Body of pancreas (tissue), 4 donors: Measurements from ENCODE around the gene NOL3. TPM values are rescaled to one million over a fixed set of nuclear protein-coding genes. Genes with fewer than 3 reads are reported as not detected.

Source experiments
- ATAC-seq: fragments of 150-250 bp; one replicate; pipeline ENCODE4 v1.9.1; 2016
- DNase-seq, 4 donors: peaks; one replicate each; pipeline ENCODE4 v3.0.0-alpha.2; 2019
- H3K27ac ChIP-seq, 4 donors: fragments of 200-600 bp; sonication (generic); 1 replicate in 3 of 4; 2 replicates in 1 of 4; pipeline versions ENCODE4 v1.5.1 to v1.6.1; 2016 to 2019; ENCODE audit warnings: mild to moderate bottlenecking in 1 of 4, mixed read lengths in 1 of 4, moderate library complexity in 1 of 4
- H3K27me3 ChIP-seq, 2 donors: fragments of 200-600 bp; sonication (generic); one replicate each; pipeline ENCODE4 v1.6.0; 2016; ENCODE audit warnings: mild to moderate bottlenecking in 1 of 2
- H3K36me3 ChIP-seq, 2 donors: fragments of 200-600 bp; sonication (generic); replicated peaks in 1 of 2; 2 replicates each; pipeline ENCODE4 v1.5.1; 2016; ENCODE audit warnings: low read depth in 2 of 2; ENCODE audit not compliant: insufficient read depth in 1 of 2
- H3K4me1 ChIP-seq: fragments of 200-600 bp; sonication (generic); one replicate; pipeline ENCODE4 v1.6.0; 2016
- H3K4me3 ChIP-seq, 2 donors: fragments of 200-600 bp; sonication (generic); 1 replicate in 1 of 2; 2 replicates in 1 of 2; pipeline ENCODE4 v1.5.1; 2016 to 2019
- H3K9me3 ChIP-seq, 3 donors: fragments of 200-600 bp; sonication (generic); 1 replicate in 2 of 3; 2 replicates in 1 of 3; pipeline ENCODE4 v1.5.1; 2016
- POLR2A ChIP-seq, 3 donors: fragments of 450-650 bp; IDR thresholded peaks; one replicate each; pipeline ENCODE4 v1.6.1; 2016; ENCODE audit warnings: antibody characterized with exemption in 3 of 3, mild to moderate bottlenecking in 2 of 3
- WGBS, 2 donors: methylation state at CpG; one replicate each; pipeline ENCODE4 v1.1.5; 2017; 5-methylcytosine and 5-hydroxymethylcytosine counted together
- intact Hi-C: fragments of 100-400 bp; cut with DNase I; formaldehyde crosslinking; loops from one replicate; pipeline ENCODE4 v1.15.1; 2023
- total RNA-seq, 2 donors: library from RNA; depleted of rRNA; stranded (reverse); fragments of >200 nt; gene quantifications; one replicate each; pipeline ENCODE4 v1.1.0, GENCODE V29; 2016
- TF ChIP-seq, protein P1 (sequence below), 7 experiments: fragments of 450-650 bp in 4 of 7; fragments of 200-600 bp in 3 of 7; sonication (generic) in 3 of 7; IDR thresholded peaks; one replicate each; pipeline ENCODE4 v1.5.1; 2016 to 2019; ENCODE audit warnings: antibody characterized with exemption in 7 of 7

The NOL3 gene
- total RNA-seq, 2 donors from 2014 or later, result 51.1 to 78.8 TPM

DNA sequence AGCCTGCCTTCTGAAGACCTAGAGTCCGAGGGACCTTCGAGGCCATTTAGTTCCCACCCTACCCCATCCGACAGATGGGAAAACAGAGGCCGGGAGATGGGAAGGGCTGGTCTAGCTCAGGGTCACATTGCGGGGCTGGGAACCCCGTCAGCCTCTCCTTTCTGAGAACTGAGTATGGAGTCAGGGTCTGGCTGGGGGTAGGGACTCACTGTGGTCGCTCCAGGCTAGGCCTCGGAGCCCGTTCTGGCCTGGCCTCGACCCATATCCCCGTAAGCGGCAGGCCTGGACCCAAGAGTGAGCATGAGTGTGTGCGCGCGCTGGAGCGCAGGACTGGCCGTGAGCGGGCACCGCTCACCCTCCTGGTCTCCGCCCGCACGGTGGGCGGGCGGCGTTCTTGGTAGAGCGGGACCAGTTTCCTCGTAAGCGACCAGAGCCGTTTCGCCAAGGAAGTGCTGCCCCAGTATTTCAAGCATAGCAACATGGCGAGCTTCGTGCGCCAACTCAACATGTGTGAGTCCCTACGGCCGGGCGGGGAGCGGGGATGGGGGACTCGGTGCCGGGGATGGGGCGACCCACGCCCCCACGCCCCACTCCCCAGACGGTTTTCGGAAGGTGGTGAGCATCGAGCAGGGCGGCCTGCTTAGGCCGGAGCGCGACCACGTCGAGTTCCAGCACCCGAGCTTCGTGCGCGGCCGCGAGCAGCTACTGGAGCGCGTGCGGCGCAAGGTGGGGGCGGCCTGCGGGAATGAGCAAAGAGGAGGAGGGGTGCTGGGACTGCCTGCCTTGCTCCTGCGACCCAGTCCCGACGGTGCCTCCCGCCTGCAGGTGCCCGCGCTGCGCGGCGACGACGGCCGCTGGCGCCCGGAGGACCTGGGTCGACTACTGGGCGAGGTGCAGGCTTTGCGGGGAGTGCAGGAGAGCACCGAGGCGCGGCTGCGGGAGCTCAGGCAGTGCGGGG, 4.9 kb upstream of the NOL3 start:
- no peaks in the 10 kb centered on the region for H3K9me3 ChIP-seq
- no peak for TF ChIP-seq POLR2A (IDR thresholded peaks at IDR 0.05)
- TF ChIP-seq, protein P1, sequence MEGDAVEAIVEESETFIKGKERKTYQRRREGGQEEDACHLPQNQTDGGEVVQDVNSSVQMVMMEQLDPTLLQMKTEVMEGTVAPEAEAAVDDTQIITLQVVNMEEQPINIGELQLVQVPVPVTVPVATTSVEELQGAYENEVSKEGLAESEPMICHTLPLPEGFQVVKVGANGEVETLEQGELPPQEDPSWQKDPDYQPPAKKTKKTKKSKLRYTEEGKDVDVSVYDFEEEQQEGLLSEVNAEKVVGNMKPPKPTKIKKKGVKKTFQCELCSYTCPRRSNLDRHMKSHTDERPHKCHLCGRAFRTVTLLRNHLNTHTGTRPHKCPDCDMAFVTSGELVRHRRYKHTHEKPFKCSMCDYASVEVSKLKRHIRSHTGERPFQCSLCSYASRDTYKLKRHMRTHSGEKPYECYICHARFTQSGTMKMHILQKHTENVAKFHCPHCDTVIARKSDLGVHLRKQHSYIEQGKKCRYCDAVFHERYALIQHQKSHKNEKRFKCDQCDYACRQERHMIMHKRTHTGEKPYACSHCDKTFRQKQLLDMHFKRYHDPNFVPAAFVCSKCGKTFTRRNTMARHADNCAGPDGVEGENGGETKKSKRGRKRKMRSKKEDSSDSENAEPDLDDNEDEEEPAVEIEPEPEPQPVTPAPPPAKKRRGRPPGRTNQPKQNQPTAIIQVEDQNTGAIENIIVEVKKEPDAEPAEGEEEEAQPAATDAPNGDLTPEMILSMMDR (IDR thresholded peaks at IDR 0.05), result no peak
- no peak overlapping the region for H3K27ac ChIP-seq
- H3K4me3 ChIP-seq, result no peak overlapping the region
- intact Hi-C loops, result no loop called here
- DNase-seq (no peak), ATAC-seq (no peak)
- peaks cover 63% of the 10 kb centered on the region for H3K4me1 ChIP-seq
- 37 to 64% methylated on average over 30 to 80 of the region's 85 CpGs for WGBS, 2 donors
- no peaks in the 10 kb centered on the region for H3K27me3 ChIP-seq
- H3K36me3 ChIP-seq, result no peaks in the 10 kb centered on the region

DNA sequence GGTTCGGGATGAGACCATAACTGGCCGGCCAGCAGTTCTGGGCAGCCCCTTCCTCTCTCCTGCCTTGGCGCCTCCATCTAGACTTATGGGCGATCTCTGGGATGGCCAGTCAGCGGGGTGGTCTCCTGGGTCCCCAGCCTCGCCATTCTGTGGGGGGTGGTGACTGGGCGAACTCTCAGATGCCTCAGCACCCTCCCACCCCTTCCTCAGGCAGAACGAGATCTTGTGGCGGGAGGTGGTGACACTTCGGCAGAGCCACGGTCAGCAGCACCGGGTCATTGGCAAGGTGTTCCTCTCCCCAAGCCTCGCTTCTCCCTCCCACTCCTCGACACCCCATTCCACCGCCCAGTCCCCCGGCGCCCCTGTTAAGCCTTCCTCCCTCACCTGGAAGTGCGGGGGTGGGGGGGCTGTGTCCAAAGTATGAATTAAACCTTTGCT, 4.2 kb upstream of the NOL3 start:
- no peaks in the 10 kb centered on the region for H3K36me3 ChIP-seq
- 60 to 82% methylated on average over 13 to 18 of the region's 18 CpGs for WGBS, 2 donors
- peaks cover 66% of the 10 kb centered on the region for H3K4me1 ChIP-seq
- DNase-seq, result no peak
- H3K4me3 ChIP-seq, result no peak overlapping the region
- no peaks in the 10 kb centered on the region for H3K27me3 ChIP-seq
- intact Hi-C loops, result no loop called here
- no peaks in the 10 kb centered on the region for H3K9me3 ChIP-seq
- TF ChIP-seq, protein P1 (IDR thresholded peaks at IDR 0.05), result no peak
- no peak for ATAC-seq
- no peak overlapping the region for H3K27ac ChIP-seq

DNA sequence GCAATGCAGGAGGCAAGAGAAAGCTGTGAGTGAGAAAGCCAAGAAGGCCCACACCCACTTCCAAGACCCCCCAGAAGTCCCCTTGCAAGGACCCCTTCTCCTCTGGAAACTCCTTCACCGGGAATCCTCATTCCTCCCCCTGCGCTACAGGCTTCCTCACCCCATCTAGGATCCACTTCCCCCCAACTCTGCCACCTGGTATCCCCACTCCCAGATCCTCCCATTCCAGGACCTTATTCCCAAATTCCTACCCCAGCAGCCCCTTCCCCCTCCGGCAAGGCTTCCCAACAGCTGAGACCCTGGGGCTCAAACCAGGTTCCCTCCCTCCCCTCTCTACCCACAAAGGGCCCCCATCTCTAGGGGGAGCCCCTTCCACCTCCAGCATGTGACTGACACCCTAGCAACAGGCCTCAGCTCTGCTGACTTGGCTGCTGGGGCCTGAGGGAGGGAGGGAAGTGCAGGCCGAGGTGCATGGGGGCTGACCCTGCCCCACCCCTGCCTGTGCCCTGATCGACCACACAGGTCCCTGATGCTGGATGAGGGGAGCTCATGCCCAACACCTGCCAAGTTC, 3.7 kb upstream of the NOL3 start:
- DNase-seq, result no peak
- Histone ChIP-seq H3K9me3 (no peaks in the 10 kb centered on the region), H3K27me3 (no peaks in the 10 kb centered on the region), H3K4me1 (peaks cover 64% of the 10 kb centered on the region), H3K36me3 (no peaks in the 10 kb centered on the region), H3K27ac (no peak overlapping the region), H3K4me3 (no peak overlapping the region)
- ATAC-seq, result no peak
- TF ChIP-seq, protein P1 (IDR thresholded peaks at IDR 0.05), result no peak
- no peak for TF ChIP-seq POLR2A (IDR thresholded peaks at IDR 0.05)
- intact Hi-C loops, result no loop called here
- 80 to 86% methylated on average over 4 to 5 of the region's 5 CpGs for WGBS, 2 donors

DNA sequence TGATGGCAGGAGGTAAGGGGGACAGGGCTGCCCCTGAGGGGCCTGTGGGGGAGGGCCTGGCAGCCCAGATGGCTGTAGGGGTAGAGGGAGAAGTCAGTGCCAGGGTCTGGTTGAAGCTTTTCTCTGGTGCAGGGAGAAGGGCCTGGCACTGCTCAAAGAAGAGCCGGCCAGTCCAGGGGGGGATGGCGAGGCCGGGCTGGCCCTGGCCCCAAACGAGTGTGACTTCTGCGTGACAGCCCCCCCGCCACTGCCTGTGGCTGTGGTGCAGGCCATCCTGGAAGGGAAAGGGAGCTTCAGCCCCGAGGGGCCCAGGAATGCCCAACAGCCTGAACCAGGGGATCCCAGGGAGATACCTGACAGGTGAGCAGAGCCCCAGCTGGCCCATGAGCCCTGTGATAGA, 2.8 kb upstream of the NOL3 start:
- Histone ChIP-seq H3K9me3 (no peaks in the 10 kb centered on the region), H3K4me3 (no peak overlapping the region), H3K36me3 (no peaks in the 10 kb centered on the region), H3K4me1 (peaks cover 55% of the 10 kb centered on the region), H3K27me3 (no peaks in the 10 kb centered on the region), H3K27ac (no peak overlapping the region)
- DNase-seq (no peak), ATAC-seq (no peak)
- 90% methylated on average over 2 to 7 of the region's 7 CpGs for WGBS, 2 donors
- TF ChIP-seq, protein P1 (IDR thresholded peaks at IDR 0.05), result no peak
- no peak for TF ChIP-seq POLR2A (IDR thresholded peaks at IDR 0.05)
- intact Hi-C loops, result no loop called here
